GM23338 (cell line): Measurements from ENCODE around the gene CXCL10. TPM values are rescaled to one million over a fixed set of nuclear protein-coding genes. Genes with fewer than 3 reads are reported as not detected.
"Not testable (repeated sequence)": the region's sequence is repeated elsewhere in the genome, so short reads cannot be mapped to it uniquely, and the experiment has no call there.

Experiments
- ATAC-seq: fragments of 200-7000 bp; cut with Tn5 transposase; 3 replicates; pipeline ENCODE4 v1.9.1; 2020
- DNase-seq: peaks from one replicate; pipeline ENCODE4 v3.0.0-alpha.2; 2015; ENCODE audit warnings: low spot score
- H2AFZ ChIP-seq: fragments of 200-600 bp; sonication (generic); 2 replicates; pipeline ENCODE4 v1.8.0; 2016; ENCODE audit warnings: antibody characterized with exemption, mild to moderate bottlenecking, moderate library complexity
- H3F3A ChIP-seq: fragments of 200-600 bp; sonication (generic); replicated peaks from 2 replicates; pipeline ENCODE4 v1.8.0; 2017; ENCODE audit warnings: antibody characterized with exemption, mixed run types, low read depth
- H3K27ac ChIP-seq: fragments of 200-600 bp; sonication (generic); 2 replicates; pipeline ENCODE4 v1.6.1; 2016; ENCODE audit warnings: low read depth
- H3K27me3 ChIP-seq: fragments of 200-600 bp; sonication (generic); 2 replicates; pipeline ENCODE4 v1.8.0; 2016; ENCODE audit warnings: mild to moderate bottlenecking, mixed run types, moderate library complexity; ENCODE audit not compliant: insufficient read depth
- H3K36me3 ChIP-seq: fragments of 200-600 bp; sonication (generic); 2 replicates; pipeline ENCODE4 v1.8.0; 2016; ENCODE audit warnings: mild to moderate bottlenecking; ENCODE audit not compliant: insufficient read depth
- H3K4me1 ChIP-seq: fragments of 200-600 bp; sonication (generic); 2 replicates; pipeline ENCODE4 v1.8.0; 2016; ENCODE audit warnings: mild to moderate bottlenecking, moderate library complexity; ENCODE audit not compliant: insufficient read depth
- H3K4me2 ChIP-seq: fragments of 200-600 bp; sonication (generic); 2 replicates; pipeline ENCODE4 v1.7.1; 2017; ENCODE audit warnings: mixed run types
- H3K4me3 ChIP-seq: fragments of 200-600 bp; sonication (generic); 2 replicates; pipeline ENCODE4 v1.6.1; 2016; ENCODE audit warnings: mixed run types
- H3K79me2 ChIP-seq: fragments of 200-600 bp; sonication (generic); replicated peaks from 2 replicates; pipeline ENCODE4 v1.8.0; 2017; ENCODE audit warnings: mild to moderate bottlenecking; ENCODE audit not compliant: insufficient read depth
- H3K9me2 ChIP-seq: fragments of 200-600 bp; sonication (generic); 2 replicates; pipeline ENCODE4 v1.8.0; 2017; ENCODE audit not compliant: insufficient read depth
- H4K20me1 ChIP-seq: fragments of 200-600 bp; sonication (generic); replicated peaks from 2 replicates; pipeline ENCODE4 v1.8.0; 2017; ENCODE audit warnings: mild to moderate bottlenecking; ENCODE audit not compliant: insufficient read depth
- H3K27ac Mint-ChIP-seq: 2 replicates; pipeline ENCODE4 v1.8.0; 2020; ENCODE audit warnings: inconsistent platforms, mild to moderate bottlenecking, moderate library complexity, mixed read lengths
- H3K27me3 Mint-ChIP-seq: 3 replicates; pipeline ENCODE4 v1.8.0; 2022; ENCODE audit warnings: low read depth, mild to moderate bottlenecking, moderate library complexity, mixed read lengths, inconsistent platforms; ENCODE audit not compliant: insufficient read depth, poor library complexity
- H3K36me3 Mint-ChIP-seq: 3 replicates; pipeline ENCODE4 v1.8.0; 2021; ENCODE audit warnings: low read depth, mild to moderate bottlenecking, inconsistent platforms, moderate library complexity, mixed read lengths
- H3K4me1 Mint-ChIP-seq: 3 replicates; pipeline ENCODE4 v1.8.0; 2020; ENCODE audit warnings: mild to moderate bottlenecking, inconsistent platforms, mixed read lengths
- H3K4me3 Mint-ChIP-seq: 3 replicates; pipeline ENCODE4 v1.8.0; 2021; ENCODE audit warnings: moderate library complexity, mild to moderate bottlenecking, inconsistent platforms, mixed read lengths
- H3K9me3 Mint-ChIP-seq: 3 replicates; pipeline ENCODE4 v1.8.0; 2020; ENCODE audit warnings: moderate library complexity, mild to moderate bottlenecking, inconsistent platforms, mixed read lengths
- CTCF ChIP-seq, 2 experiments: fragments of 200-600 bp in 1 of 2; sonication (generic) in 1 of 2; conservative IDR thresholded peaks; 2 replicates each; pipeline versions ENCODE4 v1.5.1 to v1.6.1; 2016 to 2017; ENCODE audit warnings: antibody characterized with exemption in 2 of 2, low read depth in 2 of 2, mild to moderate bottlenecking in 2 of 2, moderate library complexity in 1 of 2
- JUNB ChIP-seq: IDR thresholded peaks from one replicate; pipeline ENCODE4 v1.6.1; 2016; ENCODE audit warnings: antibody characterized with exemption; ENCODE audit not compliant: unreplicated experiment
- POLR2AphosphoS5 ChIP-seq: IDR thresholded peaks from 2 replicates; pipeline ENCODE4 v1.6.1; 2016; ENCODE audit warnings: antibody characterized with exemption, low read depth
- polyA plus RNA-seq: library from polyadenylated mRNA; unstranded; fragments of >200 nt; fragmentation: Nextera tagmentation; extraction: Ambion mirVana; gene quantifications from 2 replicates; pipeline ENCODE4 v1.2.1, GENCODE V29; 2016
- total RNA-seq: library from RNA; depleted of rRNA; stranded (reverse); fragments of >200 nt; shearing (Covaris generic); gene quantifications from 2 replicates; pipeline ENCODE4 v1.2.3, GENCODE V29; 2014

The CXCL10 gene
- total and polyA plus RNA-seq, 2 experiments from 2014 or later = not detected

- H4K20me1 ChIP-seq, H3K4me3 ChIP-seq, H2AFZ ChIP-seq, ATAC-seq, H3K79me2 ChIP-seq, H3K4me3 Mint-ChIP-seq, H3K4me2 ChIP-seq, H3F3A ChIP-seq, H3K27me3 Mint-ChIP-seq, H3K4me1 ChIP-seq, H3K36me3 ChIP-seq, H3K9me2 ChIP-seq, H3K27ac ChIP-seq, H3K27me3 ChIP-seq, H3K36me3 Mint-ChIP-seq, H3K4me1 Mint-ChIP-seq, DNase-seq, H3K27ac Mint-ChIP-seq: not testable (repeated sequence)
- peaks cover 17% of the 10 kb centered on the region for H3K9me3 Mint-ChIP-seq
These were observed 20.0 kb upstream of the CXCL10 start for GRCh38 chr4:76043306-76043705.

- not testable (repeated sequence) for H3K27me3 ChIP-seq, H3K27ac ChIP-seq, DNase-seq, H3K4me1 Mint-ChIP-seq, H3K79me2 ChIP-seq, H3K27ac Mint-ChIP-seq, H3K9me2 ChIP-seq, H2AFZ ChIP-seq, H3K36me3 ChIP-seq, H3K27me3 Mint-ChIP-seq, H3K4me3 ChIP-seq, H3F3A ChIP-seq, H3K4me2 ChIP-seq, H3K4me1 ChIP-seq, H4K20me1 ChIP-seq, H3K36me3 Mint-ChIP-seq, ATAC-seq, H3K4me3 Mint-ChIP-seq
- H3K9me3 Mint-ChIP-seq = peaks cover 17% of the 10 kb centered on the region
These were observed 19.1 kb upstream of the CXCL10 start for GRCh38 chr4:76042241-76042998.

GRCh38 chr4:76036855-76037254 lies 13.6 kb upstream of the CXCL10 start:
- H3K9me2 ChIP-seq = no peaks in the 10 kb centered on the region
- no peaks in the 10 kb centered on the region for H3K36me3 Mint-ChIP-seq
- TF ChIP-seq CTCF (conservative IDR thresholded peaks at IDR 0.05; ENCODE audit: low read depth in 2 of 2) = 0 out of 4 replicates have a peak, but pooled peaks of 1 of the 2 experiments have one; percentile 22
- no peak for TF ChIP-seq JUNB
- no peak for TF ChIP-seq POLR2AphosphoS5
- no peak overlapping the region for H3K4me3 ChIP-seq
- no peaks in the 10 kb centered on the region for H3K36me3 ChIP-seq
- H3K27ac Mint-ChIP-seq = no peak overlapping the region
- peak overlapping the region; percentile 80 for H2AFZ ChIP-seq
- no peaks in the 10 kb centered on the region for H3K79me2 ChIP-seq
- ATAC-seq = peak; percentile 59
- no peak for DNase-seq
- no peaks in the 10 kb centered on the region for H3K9me3 Mint-ChIP-seq
- no peak overlapping the region for H3K4me2 ChIP-seq
- H3K4me1 ChIP-seq = no peaks in the 10 kb centered on the region
- no peaks in the 10 kb centered on the region for H4K20me1 ChIP-seq
- H3K4me3 Mint-ChIP-seq = no peak overlapping the region
- H3K27me3 ChIP-seq = no peaks in the 10 kb centered on the region
- no peaks in the 10 kb centered on the region for H3K27me3 Mint-ChIP-seq
- no peaks in the 10 kb centered on the region for H3F3A ChIP-seq
- no peak overlapping the region for H3K27ac ChIP-seq
- no peaks in the 10 kb centered on the region for H3K4me1 Mint-ChIP-seq
